Measurements from ENCODE around the gene HOXB7.

Gene HOXB7

DNA sequence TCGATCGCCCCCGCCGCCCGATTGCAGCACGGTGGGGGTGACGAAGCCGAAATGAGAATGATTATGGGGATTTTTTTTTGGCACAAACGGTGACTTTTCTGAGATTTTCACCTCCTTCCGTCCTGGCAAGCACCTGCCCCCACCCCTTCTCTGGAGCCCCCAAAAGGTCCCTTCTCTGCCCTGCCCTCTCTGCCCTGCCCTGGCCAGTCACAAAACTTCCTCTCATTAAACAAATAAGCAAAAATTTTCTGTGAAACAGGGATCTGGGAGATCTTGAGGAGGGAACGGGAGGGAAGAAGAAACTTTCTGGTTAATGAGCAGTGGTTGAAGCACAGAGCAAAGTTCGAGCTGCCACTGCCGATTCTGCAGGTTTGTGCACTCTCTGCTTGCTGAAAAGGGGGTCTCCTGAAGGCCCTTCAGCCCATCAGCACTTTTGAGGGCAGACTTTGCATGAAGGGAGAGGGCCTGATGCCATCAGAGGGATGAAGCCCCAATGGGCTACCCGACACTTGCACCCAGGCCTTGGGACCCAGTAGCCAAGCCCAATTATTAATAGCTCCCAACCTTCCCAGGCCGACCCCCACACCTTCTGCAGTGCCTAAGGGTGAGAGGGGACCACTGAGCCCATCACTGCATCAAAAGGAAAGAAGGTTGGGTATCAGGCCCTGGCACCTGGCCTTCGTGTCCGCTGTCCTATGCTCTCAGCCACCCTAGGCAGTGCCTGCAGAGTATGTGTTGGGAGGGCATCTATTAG is 5.3 kb upstream of the HOXB7 start:
- CTCF ChIA-PET, result interaction anchor here (0.6 to 12.1 kb wide), 16 partner anchors 8 to 710 kb away, joined by 3 to 185 read pairs (median 22); partner anchors contain the start of genes HOXB3, HOXB5 and HOXB9
- TF ChIP-seq CTCF (IDR thresholded peaks at IDR 0.05; ENCODE audit: insufficient read depth, low read length, missing control alignments), result no peak
- DNase-seq (ENCODE audit: low read depth, low spot score), result no peak
- POLR2A ChIA-PET, result no interaction called here
- H3K4me3 ChIP-seq (ENCODE audit: low read depth, low read length), result no peak overlapping the region

- POLR2A ChIA-PET, result interaction anchor here (1.6 kb wide), 1 partner anchor 23 kb away, joined by 8 read pairs; no protein-coding TSS in a partner anchor
Observed at GRCh38 chr17:48615047-48615962, 4.5 kb upstream of the HOXB7 start, which contains the start of gene HOXB8. HOXB8 (minus strand) TSS chr17:48615292; CDS start chr17:48614704, 588 bp downstream.

GRCh38 chr17:48613862-48614694 is 3.3 kb upstream of the HOXB7 start:
- TF ChIP-seq CTCF (IDR thresholded peaks at IDR 0.05; ENCODE audit: insufficient read depth, low read length, missing control alignments), result no peak
- H3K4me3 ChIP-seq (ENCODE audit: low read depth, low read length), result peak overlapping the region; percentile 67
- POLR2A ChIA-PET, result interaction anchor here (0.9 to 1.6 kb wide), 4 partner anchors 11 to 32 kb away, joined by 3 to 8 read pairs (median 4); no protein-coding TSS in a partner anchor
- CTCF ChIA-PET, result interaction anchor here (0.6 to 12.1 kb wide), 22 partner anchors 8 to 589 kb away, joined by 3 to 185 read pairs (median 6); partner anchors contain the start of genes HOXB3, HOXB5 and HOXB9
- no peak for DNase-seq (ENCODE audit: low read depth, low spot score)

More at GRCh38 chr17:48615047-48615962, 4.5 kb upstream of the HOXB7 start, which contains the start of gene HOXB8:
- no peak for DNase-seq (ENCODE audit: low read depth, low spot score)
- TF ChIP-seq CTCF (IDR thresholded peaks at IDR 0.05; ENCODE audit: insufficient read depth, low read length, missing control alignments), result no peak
- CTCF ChIA-PET, result interaction anchor here (0.6 to 12.1 kb wide), 17 partner anchors 8 to 478 kb away, joined by 3 to 185 read pairs (median 10); partner anchors contain the start of genes HOXB3, HOXB5 and HOXB9
- H3K4me3 ChIP-seq (ENCODE audit: low read depth, low read length), result peak within 1 kb of the TSS; percentile 67

DNA sequence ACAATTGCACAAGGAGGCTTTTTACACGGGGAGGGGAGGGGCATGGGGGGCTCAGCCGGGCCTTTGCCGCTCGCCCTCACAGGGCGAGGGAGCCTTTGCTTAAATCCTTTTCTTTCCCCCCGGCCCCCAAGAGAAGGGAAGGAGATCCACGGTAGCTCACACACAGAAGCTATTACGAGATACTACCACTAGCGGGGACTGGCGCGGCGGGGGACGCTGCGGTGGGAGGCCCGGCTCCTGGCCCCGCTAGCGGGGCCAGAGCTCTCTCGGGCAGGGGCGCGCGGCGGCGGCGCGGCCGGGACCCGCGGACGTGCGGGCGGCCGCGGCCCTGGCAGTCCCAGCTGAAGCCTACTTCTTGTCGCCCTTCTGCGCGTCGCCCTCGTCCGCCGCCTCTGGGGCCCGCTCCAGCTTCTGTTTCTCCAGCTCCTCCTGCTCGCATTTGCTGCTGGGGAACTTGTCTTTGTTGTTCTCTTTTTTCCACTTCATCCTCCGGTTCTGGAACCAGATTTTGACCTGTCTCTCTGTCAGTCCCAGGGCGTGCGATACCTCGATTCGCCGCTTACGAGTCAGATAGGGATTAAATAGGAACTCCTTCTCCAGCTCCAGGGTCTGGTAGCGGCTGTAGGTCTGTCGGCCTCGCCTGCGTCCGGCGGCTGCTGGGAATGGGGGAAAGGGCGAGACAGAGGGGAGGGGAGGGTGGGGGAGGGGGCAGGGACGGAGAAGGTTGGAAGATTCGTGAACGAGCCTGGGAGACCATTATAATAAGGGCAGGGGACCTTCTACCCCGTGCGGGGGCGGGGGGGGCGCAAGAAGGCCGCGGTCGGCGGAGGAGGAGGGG is 2.3 kb upstream of the HOXB7 start:
- TF ChIP-seq CTCF (IDR thresholded peaks at IDR 0.05; ENCODE audit: insufficient read depth, low read length, missing control alignments), result peak; percentile 39
- POLR2A ChIA-PET, result interaction anchor here (0.7 to 1.4 kb wide), 10 partner anchors 9 to 564 kb away, joined by 3 to 6 read pairs (median 4); partner anchors contain the start of genes HOXB3, HOXB5, HOXB6 and NFE2L1
- DNase-seq (ENCODE audit: low read depth, low spot score), result no peak
- H3K4me3 ChIP-seq (ENCODE audit: low read depth, low read length), result peak overlapping the region; percentile 67
- CTCF ChIA-PET, result interaction anchor here (0.6 to 12.1 kb wide), 24 partner anchors 9 to 635 kb away, joined by 3 to 185 read pairs (median 5); partner anchors contain the start of gene HOXB5

- TF ChIP-seq CTCF (IDR thresholded peaks at IDR 0.05; ENCODE audit: insufficient read depth, low read length, missing control alignments), result no peak
- DNase-seq (ENCODE audit: low read depth, low spot score), result no peak
- ChIA-PET CTCF (interaction anchor here (0.6 to 12.1 kb wide), 20 partner anchors 9 to 634 kb away, joined by 3 to 185 read pairs (median 5); partner anchors contain the start of gene HOXB5), POLR2A (interaction anchor here (0.7 to 1.4 kb wide), 10 partner anchors 8 to 564 kb away, joined by 3 to 6 read pairs (median 4); partner anchors contain the start of genes HOXB3, HOXB5, HOXB6 and NFE2L1)
- peak overlapping the region; percentile 67 for H3K4me3 ChIP-seq (ENCODE audit: low read depth, low read length)
Observed at GRCh38 chr17:48612456-48612853, 1.6 kb upstream of the HOXB7 start.

Measured in AG04449 (cell line).